OCI-LY7 (cell line): Measurements from ENCODE around the gene MPEG1.

Experiments
- EZH2phosphoT487 ChIP-seq: fragments of 200-600 bp; sonication (generic); IDR thresholded peaks from 2 replicates; pipeline ENCODE4 v1.6.1; 2018; ENCODE audit warnings: low read depth, borderline replicate concordance, mild to moderate bottlenecking, mixed run types, antibody characterized with exemption, low read length, moderate library complexity, mixed read lengths
- TF ChIP-seq, protein P1 (sequence below): fragments of 200-600 bp; sonication (generic); conservative IDR thresholded peaks from 2 replicates; pipeline ENCODE4 v1.5.1; 2014; ENCODE audit warnings: mild to moderate bottlenecking, antibody characterized with exemption, low read length, moderate library complexity, mixed read lengths

DNA sequence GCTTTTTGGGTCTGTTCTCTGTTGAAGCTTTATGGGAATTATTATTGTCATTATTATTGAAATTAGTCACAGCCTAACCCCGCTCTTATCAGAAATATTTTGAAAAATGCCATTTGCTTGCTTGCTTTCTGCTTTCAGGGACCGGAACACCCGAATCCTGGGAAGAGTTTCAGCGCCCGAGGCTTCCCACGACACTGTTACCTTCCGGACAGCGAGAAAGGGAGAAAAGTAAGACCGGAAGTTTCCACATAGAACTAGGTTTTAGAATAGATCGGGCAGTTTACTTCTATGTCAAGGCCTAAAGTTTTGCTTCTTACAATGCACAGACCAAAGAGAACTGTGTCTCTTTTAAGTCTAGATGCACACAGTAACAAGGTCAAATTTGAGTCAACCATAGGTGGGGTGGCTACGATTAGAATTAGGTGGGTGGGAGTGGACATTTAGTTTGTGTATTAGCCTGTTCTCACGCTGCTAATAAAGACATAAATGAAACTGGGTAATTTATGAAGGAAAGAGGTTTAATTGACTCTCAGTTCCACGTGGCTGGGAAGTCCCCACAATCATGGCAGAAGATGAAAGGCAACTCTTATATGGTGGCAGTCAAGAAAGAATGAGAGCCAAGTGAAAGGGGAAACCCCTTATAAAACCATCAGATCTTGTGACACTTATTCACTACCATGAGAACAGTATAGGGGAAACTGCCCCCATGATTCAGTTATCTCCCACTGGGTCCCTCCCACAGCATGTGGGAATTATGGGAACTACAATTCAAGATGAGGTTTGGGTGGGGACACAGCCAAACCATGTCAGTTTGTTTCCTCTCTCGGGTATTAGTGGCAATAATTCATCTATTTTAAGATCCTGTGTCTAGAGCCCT, 12.9 kb downstream of the MPEG1 start:
- no peak for TF ChIP-seq EZH2phosphoT487
- TF ChIP-seq, protein P1, sequence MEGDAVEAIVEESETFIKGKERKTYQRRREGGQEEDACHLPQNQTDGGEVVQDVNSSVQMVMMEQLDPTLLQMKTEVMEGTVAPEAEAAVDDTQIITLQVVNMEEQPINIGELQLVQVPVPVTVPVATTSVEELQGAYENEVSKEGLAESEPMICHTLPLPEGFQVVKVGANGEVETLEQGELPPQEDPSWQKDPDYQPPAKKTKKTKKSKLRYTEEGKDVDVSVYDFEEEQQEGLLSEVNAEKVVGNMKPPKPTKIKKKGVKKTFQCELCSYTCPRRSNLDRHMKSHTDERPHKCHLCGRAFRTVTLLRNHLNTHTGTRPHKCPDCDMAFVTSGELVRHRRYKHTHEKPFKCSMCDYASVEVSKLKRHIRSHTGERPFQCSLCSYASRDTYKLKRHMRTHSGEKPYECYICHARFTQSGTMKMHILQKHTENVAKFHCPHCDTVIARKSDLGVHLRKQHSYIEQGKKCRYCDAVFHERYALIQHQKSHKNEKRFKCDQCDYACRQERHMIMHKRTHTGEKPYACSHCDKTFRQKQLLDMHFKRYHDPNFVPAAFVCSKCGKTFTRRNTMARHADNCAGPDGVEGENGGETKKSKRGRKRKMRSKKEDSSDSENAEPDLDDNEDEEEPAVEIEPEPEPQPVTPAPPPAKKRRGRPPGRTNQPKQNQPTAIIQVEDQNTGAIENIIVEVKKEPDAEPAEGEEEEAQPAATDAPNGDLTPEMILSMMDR = no peak
